ENCODE results near the gene GAK. TPM values are rescaled to one million over a fixed set of nuclear protein-coding genes. Genes with fewer than 3 reads are reported as not detected.

Gene GAK
- polyA plus RNA-seq, 1 donor from 2014 or later, result 58.8 TPM

GRCh38 chr4:815464-816146 lies 116.5 kb downstream of the GAK start:
- TF ChIP-seq MXI1 (conservative IDR thresholded peaks at IDR 0.05; ENCODE audit: poor library complexity, severe bottlenecking) (no peak), RAD21 (conservative IDR thresholded peaks at IDR 0.05) (no peak), POLR2AphosphoS5 (IDR thresholded peaks at IDR 0.05) (no peak), EZH2 (IDR thresholded peaks at IDR 0.05; ENCODE audit: borderline replicate concordance, insufficient read depth, low read length, poor library complexity, severe bottlenecking) (no peak), SMC3 (conservative IDR thresholded peaks at IDR 0.05; ENCODE audit: poor library complexity) (no peak), TAF1 (IDR thresholded peaks at IDR 0.05; ENCODE audit: low read depth) (no peak), EP300 (conservative IDR thresholded peaks at IDR 0.05; ENCODE audit: poor library complexity, severe bottlenecking) (no peak)
- TF ChIP-seq, protein P1, sequence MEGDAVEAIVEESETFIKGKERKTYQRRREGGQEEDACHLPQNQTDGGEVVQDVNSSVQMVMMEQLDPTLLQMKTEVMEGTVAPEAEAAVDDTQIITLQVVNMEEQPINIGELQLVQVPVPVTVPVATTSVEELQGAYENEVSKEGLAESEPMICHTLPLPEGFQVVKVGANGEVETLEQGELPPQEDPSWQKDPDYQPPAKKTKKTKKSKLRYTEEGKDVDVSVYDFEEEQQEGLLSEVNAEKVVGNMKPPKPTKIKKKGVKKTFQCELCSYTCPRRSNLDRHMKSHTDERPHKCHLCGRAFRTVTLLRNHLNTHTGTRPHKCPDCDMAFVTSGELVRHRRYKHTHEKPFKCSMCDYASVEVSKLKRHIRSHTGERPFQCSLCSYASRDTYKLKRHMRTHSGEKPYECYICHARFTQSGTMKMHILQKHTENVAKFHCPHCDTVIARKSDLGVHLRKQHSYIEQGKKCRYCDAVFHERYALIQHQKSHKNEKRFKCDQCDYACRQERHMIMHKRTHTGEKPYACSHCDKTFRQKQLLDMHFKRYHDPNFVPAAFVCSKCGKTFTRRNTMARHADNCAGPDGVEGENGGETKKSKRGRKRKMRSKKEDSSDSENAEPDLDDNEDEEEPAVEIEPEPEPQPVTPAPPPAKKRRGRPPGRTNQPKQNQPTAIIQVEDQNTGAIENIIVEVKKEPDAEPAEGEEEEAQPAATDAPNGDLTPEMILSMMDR (IDR thresholded peaks at IDR 0.05; ENCODE audit: poor library complexity, severe bottlenecking), result no peak
- TF ChIP-seq, protein P2, sequence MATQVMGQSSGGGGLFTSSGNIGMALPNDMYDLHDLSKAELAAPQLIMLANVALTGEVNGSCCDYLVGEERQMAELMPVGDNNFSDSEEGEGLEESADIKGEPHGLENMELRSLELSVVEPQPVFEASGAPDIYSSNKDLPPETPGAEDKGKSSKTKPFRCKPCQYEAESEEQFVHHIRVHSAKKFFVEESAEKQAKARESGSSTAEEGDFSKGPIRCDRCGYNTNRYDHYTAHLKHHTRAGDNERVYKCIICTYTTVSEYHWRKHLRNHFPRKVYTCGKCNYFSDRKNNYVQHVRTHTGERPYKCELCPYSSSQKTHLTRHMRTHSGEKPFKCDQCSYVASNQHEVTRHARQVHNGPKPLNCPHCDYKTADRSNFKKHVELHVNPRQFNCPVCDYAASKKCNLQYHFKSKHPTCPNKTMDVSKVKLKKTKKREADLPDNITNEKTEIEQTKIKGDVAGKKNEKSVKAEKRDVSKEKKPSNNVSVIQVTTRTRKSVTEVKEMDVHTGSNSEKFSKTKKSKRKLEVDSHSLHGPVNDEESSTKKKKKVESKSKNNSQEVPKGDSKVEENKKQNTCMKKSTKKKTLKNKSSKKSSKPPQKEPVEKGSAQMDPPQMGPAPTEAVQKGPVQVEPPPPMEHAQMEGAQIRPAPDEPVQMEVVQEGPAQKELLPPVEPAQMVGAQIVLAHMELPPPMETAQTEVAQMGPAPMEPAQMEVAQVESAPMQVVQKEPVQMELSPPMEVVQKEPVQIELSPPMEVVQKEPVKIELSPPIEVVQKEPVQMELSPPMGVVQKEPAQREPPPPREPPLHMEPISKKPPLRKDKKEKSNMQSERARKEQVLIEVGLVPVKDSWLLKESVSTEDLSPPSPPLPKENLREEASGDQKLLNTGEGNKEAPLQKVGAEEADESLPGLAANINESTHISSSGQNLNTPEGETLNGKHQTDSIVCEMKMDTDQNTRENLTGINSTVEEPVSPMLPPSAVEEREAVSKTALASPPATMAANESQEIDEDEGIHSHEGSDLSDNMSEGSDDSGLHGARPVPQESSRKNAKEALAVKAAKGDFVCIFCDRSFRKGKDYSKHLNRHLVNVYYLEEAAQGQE (IDR thresholded peaks at IDR 0.05; ENCODE audit: borderline replicate concordance), result no peak
- no peak overlapping the region for H3K9ac ChIP-seq (ENCODE audit: low read length)
- H3K9me3 ChIP-seq (ENCODE audit: low read length), result no peaks in the 10 kb centered on the region
- H4K20me1 ChIP-seq (ENCODE audit: insufficient read depth), result no peaks in the 10 kb centered on the region
- H3K9me2 ChIP-seq (ENCODE audit: insufficient read depth, low read length), result no peaks in the 10 kb centered on the region
- no peaks in the 10 kb centered on the region for H3K36me3 ChIP-seq (ENCODE audit: insufficient read depth, low read length)
- H3K27me3 ChIP-seq (ENCODE audit: insufficient read depth, low read depth, low read length), result peaks cover 4% of the 10 kb centered on the region
- H3K27ac ChIP-seq (ENCODE audit: low read length), result no peak overlapping the region
- H3F3A ChIP-seq (ENCODE audit: insufficient read depth, low read length, poor library complexity, severe bottlenecking), result no peaks in the 10 kb centered on the region
- H3K4me2 ChIP-seq (ENCODE audit: low read length), result no peak overlapping the region
- H2AFZ ChIP-seq (ENCODE audit: low read depth, low read length), result no peak overlapping the region
- H3K79me2 ChIP-seq (replicated peaks; ENCODE audit: insufficient read depth, low read length), result no peaks in the 10 kb centered on the region
- H3K4me3 ChIP-seq (ENCODE audit: low read length), result no peak overlapping the region

GRCh38 chr4:814312-814850 lies 117.7 kb downstream of the GAK start:
- H3K79me2 ChIP-seq (replicated peaks; ENCODE audit: insufficient read depth, low read length), result no peaks in the 10 kb centered on the region
- H3K9ac ChIP-seq (ENCODE audit: low read length), result no peak overlapping the region

More at GRCh38 chr4:814312-814850, 117.7 kb downstream of the GAK start:
- Histone ChIP-seq H3K9me3 (ENCODE audit: low read length) (no peaks in the 10 kb centered on the region), H3K4me2 (ENCODE audit: low read length) (no peak overlapping the region), H3K4me3 (ENCODE audit: low read length) (no peak overlapping the region), H3K36me3 (ENCODE audit: insufficient read depth, low read length) (no peaks in the 10 kb centered on the region), H3F3A (ENCODE audit: insufficient read depth, low read length, poor library complexity, severe bottlenecking) (no peaks in the 10 kb centered on the region), H3K27me3 (ENCODE audit: insufficient read depth, low read depth, low read length) (no peaks in the 10 kb centered on the region), H2AFZ (ENCODE audit: low read depth, low read length) (no peak overlapping the region), H4K20me1 (ENCODE audit: insufficient read depth) (no peaks in the 10 kb centered on the region), H3K27ac (ENCODE audit: low read length) (no peak overlapping the region), H3K9me2 (ENCODE audit: insufficient read depth, low read length) (no peaks in the 10 kb centered on the region)
- no peak for TF ChIP-seq EZH2 (IDR thresholded peaks at IDR 0.05; ENCODE audit: borderline replicate concordance, insufficient read depth, low read length, poor library complexity, severe bottlenecking)
- TF ChIP-seq POLR2AphosphoS5 (IDR thresholded peaks at IDR 0.05), result no peak
- TF ChIP-seq EP300 (conservative IDR thresholded peaks at IDR 0.05; ENCODE audit: poor library complexity, severe bottlenecking), result no peak
- TF ChIP-seq RAD21 (conservative IDR thresholded peaks at IDR 0.05), result no peak
- TF ChIP-seq, protein P2 (IDR thresholded peaks at IDR 0.05; ENCODE audit: borderline replicate concordance), result no peak
- no peak for TF ChIP-seq TAF1 (IDR thresholded peaks at IDR 0.05; ENCODE audit: low read depth)
- TF ChIP-seq MXI1 (conservative IDR thresholded peaks at IDR 0.05; ENCODE audit: poor library complexity, severe bottlenecking), result no peak
- TF ChIP-seq, protein P1 (IDR thresholded peaks at IDR 0.05; ENCODE audit: poor library complexity, severe bottlenecking), result no peak
- TF ChIP-seq SMC3 (conservative IDR thresholded peaks at IDR 0.05; ENCODE audit: poor library complexity), result no peak
